ENCODE results near the gene KRTAP12-1.
"Not testable (repeated sequence)": the region's sequence is repeated elsewhere in the genome, so short reads cannot be mapped to it uniquely, and the experiment has no call there.

The KRTAP12-1 gene

GRCh38 chr21:44697172-44697810, 15.3 kb upstream of the KRTAP12-1 start, which contains the start of gene KRTAP10-12:
TSS of gene KRTAP10-12 (plus strand) at chr21:44697172. CDS start at chr21:44697202, 30 bp downstream.
- DNase-seq: not testable (repeated sequence)

- no peak for DNase-seq
Observed at GRCh38 chr21:44696572-44696971, 14.6 kb upstream of the KRTAP12-1 start.

- no peak for DNase-seq
Observed at GRCh38 chr21:44695641-44696040, 13.7 kb upstream of the KRTAP12-1 start.

GRCh38 chr21:44695184-44695583, 13.2 kb upstream of the KRTAP12-1 start:
- DNase-seq: no peak

GRCh38 chr21:44694776-44695175, 12.8 kb upstream of the KRTAP12-1 start:
- DNase-seq: peak; percentile 31

- no peak for DNase-seq
Observed at GRCh38 chr21:44692798-44693512, 11.0 kb upstream of the KRTAP12-1 start.

- DNase-seq: no peak
Observed at GRCh38 chr21:44691686-44692085, 9.7 kb upstream of the KRTAP12-1 start.

GRCh38 chr21:44689740-44690139, 7.8 kb upstream of the KRTAP12-1 start:
- DNase-seq: not testable (repeated sequence)

GRCh38 chr21:44687671-44688070, 5.7 kb upstream of the KRTAP12-1 start:
- no peak for DNase-seq

- DNase-seq: no peak
Observed at GRCh38 chr21:44686843-44687561, 5.0 kb upstream of the KRTAP12-1 start.

- no peak for DNase-seq
Observed at GRCh38 chr21:44686000-44686781, 4.2 kb upstream of the KRTAP12-1 start.

- DNase-seq: not testable (repeated sequence)
Observed at GRCh38 chr21:44685050-44685449, 3.1 kb upstream of the KRTAP12-1 start.

GRCh38 chr21:44684483-44684882, 2.5 kb upstream of the KRTAP12-1 start:
- DNase-seq: no peak

- DNase-seq: no peak
Observed at GRCh38 chr21:44684077-44684476, 2.1 kb upstream of the KRTAP12-1 start.

GRCh38 chr21:44682580-44683151, 703 bp upstream of the KRTAP12-1 start:
- DNase-seq: no peak

- no peak for DNase-seq
Observed at GRCh38 chr21:44681152-44681551, 811 bp downstream of the KRTAP12-1 start.

GRCh38 chr21:44677881-44678280, 4.1 kb downstream of the KRTAP12-1 start:
- DNase-seq: no peak

GRCh38 chr21:44671911-44672310, 10.1 kb downstream of the KRTAP12-1 start:
- DNase-seq: no peak

- no peak for DNase-seq
Observed at GRCh38 chr21:44670642-44671432, 11.1 kb downstream of the KRTAP12-1 start.

GRCh38 chr21:44667612-44668011, 14.4 kb downstream of the KRTAP12-1 start:
- no peak for DNase-seq

Measured in RPMI8226 (cell line).